ENCODE measurements around the gene FAM20C. TPM values are rescaled to one million over a fixed set of nuclear protein-coding genes. Genes with fewer than 3 reads are reported as not detected.

The FAM20C gene
- total RNA-seq, 2 experiments from 2014 or later = 1.3 to 1.7 TPM

- TF ChIP-seq CTCF (IDR thresholded peaks at IDR 0.05) = no peak
- H3K4me3 Mint-ChIP-seq = no peak overlapping the region
- no peak for DNase-seq
- no peak for ATAC-seq (ENCODE audit: poor library complexity)
- H3K36me3 Mint-ChIP-seq (ENCODE audit: low read depth) = no peaks in the 10 kb centered on the region
- no peaks in the 10 kb centered on the region for H3K27me3 Mint-ChIP-seq
- intact Hi-C loops (cut with DNase I, micrococcal nuclease) = no loop called here
- no peak overlapping the region for H3K27ac Mint-ChIP-seq
- no peak overlapping the region for H3K27ac ChIP-seq (ENCODE audit: low read depth in 1 of 2, low read length in 2 of 2)
- POLR2A ChIA-PET = no interaction called here
- no peaks in the 10 kb centered on the region for H3K9me3 Mint-ChIP-seq
- no peak overlapping the region for H3K4me3 ChIP-seq (ENCODE audit: low read length)
- no peaks in the 10 kb centered on the region for H3K36me3 ChIP-seq (ENCODE audit: insufficient read depth, low read length)
- H3K27me3 ChIP-seq (ENCODE audit: control insufficient read depth in 1 of 2, insufficient read depth in 2 of 2, low read length in 2 of 2) = no peaks in the 10 kb centered on the region
- no peaks in the 10 kb centered on the region for H3K9me3 ChIP-seq (ENCODE audit: control insufficient read depth in 1 of 2, insufficient read depth in 1 of 2, low read length in 2 of 2)
- H3K4me1 Mint-ChIP-seq (ENCODE audit: low read depth) = no peaks in the 10 kb centered on the region
- H3K4me1 ChIP-seq (ENCODE audit: insufficient read depth, low read length) = no peaks in the 10 kb centered on the region
- CTCF ChIA-PET = no interaction called here
These were observed 35.4 kb upstream of the FAM20C start for GRCh38 chr7:157008-157310.

GRCh38 chr7:157771-158625 lies 34.4 kb upstream of the FAM20C start:
- Mint-ChIP-seq H3K4me1 (ENCODE audit: low read depth) (no peaks in the 10 kb centered on the region), H3K4me3 (no peak overlapping the region), H3K36me3 (ENCODE audit: low read depth) (no peaks in the 10 kb centered on the region), H3K27me3 (no peaks in the 10 kb centered on the region), H3K27ac (no peak overlapping the region), H3K9me3 (no peaks in the 10 kb centered on the region)
- no peaks in the 10 kb centered on the region for H3K36me3 ChIP-seq (ENCODE audit: insufficient read depth, low read length)
- ChIA-PET POLR2A (no interaction called here), CTCF (no interaction called here)
- ATAC-seq (ENCODE audit: poor library complexity) = no peak
- DNase-seq = no peak
- H3K4me1 ChIP-seq (ENCODE audit: insufficient read depth, low read length) = no peaks in the 10 kb centered on the region
- H3K27ac ChIP-seq (ENCODE audit: low read depth in 1 of 2, low read length in 2 of 2) = no peak overlapping the region
- H3K9me3 ChIP-seq (ENCODE audit: control insufficient read depth in 1 of 2, insufficient read depth in 1 of 2, low read length in 2 of 2) = no peaks in the 10 kb centered on the region
- no peak for TF ChIP-seq CTCF (IDR thresholded peaks at IDR 0.05)
- H3K27me3 ChIP-seq (ENCODE audit: control insufficient read depth in 1 of 2, insufficient read depth in 2 of 2, low read length in 2 of 2) = no peaks in the 10 kb centered on the region
- intact Hi-C loops (cut with DNase I, micrococcal nuclease) = no loop called here
- H3K4me3 ChIP-seq (ENCODE audit: low read length) = no peak overlapping the region

GRCh38 chr7:158771-159170 lies 33.6 kb upstream of the FAM20C start:
- ChIA-PET CTCF (no interaction called here), POLR2A (no interaction called here)
- Histone ChIP-seq H3K27ac (ENCODE audit: low read depth in 1 of 2, low read length in 2 of 2) (no peak overlapping the region), H3K4me3 (ENCODE audit: low read length) (no peak overlapping the region), H3K4me1 (ENCODE audit: insufficient read depth, low read length) (no peaks in the 10 kb centered on the region), H3K27me3 (ENCODE audit: control insufficient read depth in 1 of 2, insufficient read depth in 2 of 2, low read length in 2 of 2) (no peaks in the 10 kb centered on the region), H3K9me3 (ENCODE audit: control insufficient read depth in 1 of 2, insufficient read depth in 1 of 2, low read length in 2 of 2) (no peaks in the 10 kb centered on the region), H3K36me3 (ENCODE audit: insufficient read depth, low read length) (no peaks in the 10 kb centered on the region)
- no peaks in the 10 kb centered on the region for H3K36me3 Mint-ChIP-seq (ENCODE audit: low read depth)
- no peaks in the 10 kb centered on the region for H3K27me3 Mint-ChIP-seq
- intact Hi-C loops (cut with DNase I, micrococcal nuclease) = no loop called here
- H3K27ac Mint-ChIP-seq = no peak overlapping the region
- no peak for ATAC-seq (ENCODE audit: poor library complexity)
- H3K4me1 Mint-ChIP-seq (ENCODE audit: low read depth) = no peaks in the 10 kb centered on the region
- no peaks in the 10 kb centered on the region for H3K9me3 Mint-ChIP-seq
- H3K4me3 Mint-ChIP-seq = no peak overlapping the region
- TF ChIP-seq CTCF (IDR thresholded peaks at IDR 0.05) = no peak
- no peak for DNase-seq

All from CD4-positive, alpha-beta T cell (primary cell).